Islet of Langerhans (tissue), 1 donor: Measurements from ENCODE around the gene PLEK.
"Not testable (repeated sequence)": the region's sequence is repeated elsewhere in the genome, so short reads cannot be mapped to it uniquely, and the experiment has no call there.

Experiments used
- FAIRE-seq: peaks from one replicate; lab custom pipeline; 2011; peaks lifted over from hg19 to GRCh38; lab: Jason Lieb, UNC

Gene PLEK

GRCh38 chr2:68365087-68365486 is at the start of gene PLEK:
TSS of gene PLEK (plus strand) at chr2:68365282. CDS start at chr2:68365352, 70 bp downstream.
- FAIRE-seq, result no peak

- no peak for FAIRE-seq
Observed at GRCh38 chr2:68316111-68316510, 49.0 kb upstream of the PLEK start.

GRCh38 chr2:68317971-68318913 is 46.8 kb upstream of the PLEK start:
- no peak for FAIRE-seq

DNA sequence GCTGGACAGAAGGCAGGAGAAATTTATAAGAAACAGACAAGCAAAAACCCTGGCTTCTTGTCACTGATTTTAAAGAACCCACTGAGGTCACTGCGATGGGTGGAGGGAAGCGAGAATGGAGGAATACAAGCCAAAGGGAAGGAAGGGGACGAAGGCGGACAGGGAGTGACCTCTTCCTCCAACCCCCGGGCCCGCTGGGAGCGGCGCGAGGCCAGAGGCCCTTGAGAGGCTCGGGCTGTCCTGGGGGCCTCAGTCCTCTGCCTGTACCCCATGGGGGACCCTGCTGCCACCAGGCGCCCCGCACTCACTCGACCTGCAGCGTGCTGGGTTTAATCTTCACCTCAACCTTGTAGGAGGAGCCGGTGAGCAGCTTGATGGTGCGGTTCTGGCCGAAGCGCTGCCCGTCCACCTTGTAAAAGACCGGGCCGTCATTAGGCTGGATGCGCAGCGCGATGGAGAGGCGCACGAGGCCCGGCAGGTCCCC is 46.1 kb upstream of the PLEK start:
- FAIRE-seq, result no peak

DNA sequence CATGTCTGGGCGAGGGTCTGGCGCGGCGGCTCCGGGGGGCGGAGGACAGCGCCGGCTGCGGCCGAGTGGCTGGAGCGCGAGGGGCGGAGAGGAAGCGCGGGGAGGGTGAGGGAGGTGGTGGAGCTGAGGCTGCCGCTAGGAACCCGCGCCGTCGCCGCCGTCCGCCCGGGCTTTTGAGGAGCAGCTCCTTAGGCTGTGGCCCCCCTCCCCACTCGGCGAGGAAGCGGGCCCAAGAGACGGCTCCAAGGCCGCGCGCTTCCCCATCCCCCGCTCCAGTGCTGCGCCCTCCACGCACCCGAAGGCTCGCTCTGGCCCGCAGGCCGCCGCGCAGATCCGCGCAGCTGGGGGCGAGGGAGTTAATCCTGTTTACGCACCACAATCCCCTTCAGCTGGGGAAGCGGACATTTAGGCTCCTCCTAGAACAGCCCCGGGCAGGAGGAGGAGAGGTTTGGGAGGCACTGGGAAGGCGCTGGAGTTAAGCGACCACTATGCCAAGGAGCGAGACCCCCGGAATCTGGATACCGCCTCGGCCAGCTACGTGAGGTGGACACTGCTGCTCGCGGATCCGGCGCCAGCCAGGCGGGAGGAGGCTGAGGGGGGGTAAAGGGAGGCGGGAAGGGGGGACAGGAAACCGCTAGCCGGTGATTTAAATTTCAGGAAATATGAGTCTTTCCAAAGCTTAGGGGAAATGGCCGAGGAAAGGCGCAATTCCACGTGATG is 45.5 kb upstream of the PLEK start, which contains the start of gene CNRIP1:
Gene CNRIP1 (minus strand): TSS at position 552 of the 720 bp plus-strand sequence. CDS start 549 bp downstream, at position 3.
- FAIRE-seq, result no peak

DNA sequence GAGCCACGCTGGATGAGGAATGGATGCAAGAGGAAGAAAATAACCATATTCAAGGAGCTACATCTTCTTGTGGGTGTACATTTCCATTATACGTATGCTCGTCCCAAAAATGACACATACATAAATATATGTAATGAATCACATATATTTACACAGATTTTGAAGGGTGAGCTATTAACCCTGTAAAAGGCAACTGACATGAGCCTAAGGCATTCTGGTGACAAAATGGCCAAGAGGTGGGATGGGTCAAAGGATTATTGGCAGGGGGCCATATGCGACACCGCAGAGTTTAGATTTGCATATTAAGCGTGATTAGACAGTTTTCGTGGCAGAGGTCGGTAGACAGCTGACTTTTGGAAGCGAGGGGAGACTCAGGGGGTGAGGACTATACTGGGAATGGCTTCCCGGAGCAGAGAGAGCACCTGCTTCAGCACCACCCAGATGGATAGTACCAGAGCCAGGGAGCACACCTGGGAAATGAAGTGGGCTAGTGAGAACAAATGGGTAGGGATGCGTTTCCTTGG is 44.9 kb upstream of the PLEK start:
- no peak for FAIRE-seq

- FAIRE-seq, result no peak
Observed at GRCh38 chr2:68325056-68325455, 40.0 kb upstream of the PLEK start.

GRCh38 chr2:68328901-68329300 is 36.2 kb upstream of the PLEK start:
- no peak for FAIRE-seq

- no peak for FAIRE-seq
Observed at GRCh38 chr2:68330691-68331090, 34.4 kb upstream of the PLEK start.

- no peak for FAIRE-seq
Observed at GRCh38 chr2:68333009-68333408, 32.1 kb upstream of the PLEK start.

DNA sequence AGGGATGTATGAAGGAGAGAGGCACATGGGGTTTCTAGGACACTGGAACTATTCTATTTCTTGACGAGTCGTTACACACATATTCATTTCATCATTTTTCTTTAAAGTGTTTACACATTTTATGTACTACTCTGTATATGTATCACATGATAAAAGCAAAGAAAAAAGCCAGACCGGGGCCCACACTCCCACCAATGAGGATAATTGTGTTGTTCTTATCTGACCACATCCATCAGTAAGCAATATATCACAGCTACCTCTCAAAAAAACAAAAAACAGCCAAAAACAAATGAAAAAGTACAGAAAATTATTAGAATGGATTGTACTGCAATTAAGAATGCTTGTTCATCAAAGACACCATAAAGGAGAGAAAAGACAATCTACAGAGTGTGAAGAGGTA is 31.2 kb upstream of the PLEK start:
- no peak for FAIRE-seq

DNA sequence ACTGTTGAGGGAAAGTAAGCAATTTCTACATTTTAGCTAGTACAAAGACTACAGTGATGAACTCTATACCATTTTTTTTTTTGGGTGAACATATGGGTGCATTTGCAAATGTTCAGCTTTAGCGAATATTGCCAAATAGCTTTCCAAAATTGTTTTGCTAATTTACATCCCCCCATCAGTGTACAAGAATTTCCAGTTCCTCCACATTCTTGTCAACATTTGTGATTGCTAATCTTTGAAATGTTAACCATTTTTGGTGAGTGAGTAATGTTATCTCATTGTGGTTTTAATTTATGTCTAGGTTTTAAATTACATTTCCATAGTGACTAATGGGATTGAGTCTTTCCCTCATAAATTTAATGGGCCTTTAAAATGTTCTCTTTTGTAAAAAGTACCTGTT is 28.9 kb upstream of the PLEK start:
- FAIRE-seq, result no peak

DNA sequence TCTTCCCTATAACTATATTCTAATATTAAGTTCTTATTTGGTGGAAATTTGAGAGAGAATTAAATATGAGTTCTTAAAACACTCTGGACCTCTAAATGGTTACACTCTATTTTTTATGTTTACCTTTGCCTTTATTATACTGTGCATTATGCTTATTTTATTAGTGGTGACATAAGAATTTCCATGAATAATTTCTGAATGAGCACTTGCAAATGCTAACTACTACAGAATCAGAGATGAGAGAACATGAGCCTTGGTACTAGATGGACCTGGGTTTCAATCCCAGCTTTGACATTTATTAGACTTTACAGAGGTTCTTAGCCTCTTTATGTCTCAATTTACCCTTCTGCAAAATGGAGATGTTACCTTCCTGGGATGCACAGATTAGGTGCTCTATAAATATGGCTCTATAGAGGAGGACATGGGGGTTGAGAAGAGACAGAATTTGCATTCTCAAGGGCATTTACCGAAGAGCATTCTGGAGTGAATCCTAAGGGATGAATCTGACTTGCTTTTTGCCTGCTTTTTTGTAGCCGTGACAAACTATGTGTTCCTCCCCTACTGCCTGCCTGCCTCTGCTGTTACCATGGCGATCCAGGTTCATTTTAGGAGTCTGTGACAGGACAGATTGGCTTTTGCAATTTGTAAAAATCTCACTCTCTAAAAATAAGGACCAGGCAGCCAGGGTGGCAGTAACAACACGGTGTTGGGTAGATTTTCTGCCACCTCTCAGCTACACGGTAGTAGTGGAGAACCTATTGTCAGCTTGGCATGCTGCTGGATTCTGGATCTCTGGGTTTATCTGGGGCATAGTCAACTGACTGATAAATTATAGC is 24.6 kb upstream of the PLEK start:
- FAIRE-seq, result no peak

DNA sequence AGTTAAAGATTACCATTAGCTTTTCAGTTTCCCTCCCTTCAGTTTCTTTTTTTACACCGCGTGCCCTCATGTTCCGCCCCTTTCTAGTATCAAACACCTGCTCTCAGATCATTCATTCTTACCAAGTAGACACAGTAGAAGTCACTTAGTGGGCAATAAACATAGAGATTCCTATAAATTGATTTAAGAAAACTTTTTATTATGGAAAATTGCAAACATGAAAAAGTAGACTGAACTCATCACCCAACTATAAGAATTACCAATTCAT is 24.1 kb upstream of the PLEK start:
- no peak for FAIRE-seq

- FAIRE-seq, result no peak
Observed at GRCh38 chr2:68341583-68341982, 23.5 kb upstream of the PLEK start.

- FAIRE-seq, result no peak
Observed at GRCh38 chr2:68342470-68342869, 22.6 kb upstream of the PLEK start.

DNA sequence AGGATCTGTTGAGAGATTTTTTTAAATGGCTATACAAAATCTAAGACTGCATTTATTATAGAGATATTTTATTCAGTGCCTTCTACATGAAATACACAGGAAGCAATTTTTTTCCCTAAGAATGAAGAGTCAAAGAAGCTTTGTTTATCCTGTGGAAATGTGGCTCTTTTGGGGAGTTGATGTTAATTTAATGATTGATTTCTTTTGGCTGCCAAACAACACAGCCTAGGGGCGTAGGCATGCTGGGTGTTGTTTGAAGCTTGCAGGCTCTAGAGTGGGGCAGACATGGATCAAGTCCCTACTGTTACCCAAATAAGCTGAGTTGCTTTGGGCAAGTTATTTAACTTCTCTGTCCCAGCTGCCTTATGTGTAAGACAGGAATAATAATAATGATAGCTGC is 21.1 kb upstream of the PLEK start:
- FAIRE-seq, result no peak

DNA sequence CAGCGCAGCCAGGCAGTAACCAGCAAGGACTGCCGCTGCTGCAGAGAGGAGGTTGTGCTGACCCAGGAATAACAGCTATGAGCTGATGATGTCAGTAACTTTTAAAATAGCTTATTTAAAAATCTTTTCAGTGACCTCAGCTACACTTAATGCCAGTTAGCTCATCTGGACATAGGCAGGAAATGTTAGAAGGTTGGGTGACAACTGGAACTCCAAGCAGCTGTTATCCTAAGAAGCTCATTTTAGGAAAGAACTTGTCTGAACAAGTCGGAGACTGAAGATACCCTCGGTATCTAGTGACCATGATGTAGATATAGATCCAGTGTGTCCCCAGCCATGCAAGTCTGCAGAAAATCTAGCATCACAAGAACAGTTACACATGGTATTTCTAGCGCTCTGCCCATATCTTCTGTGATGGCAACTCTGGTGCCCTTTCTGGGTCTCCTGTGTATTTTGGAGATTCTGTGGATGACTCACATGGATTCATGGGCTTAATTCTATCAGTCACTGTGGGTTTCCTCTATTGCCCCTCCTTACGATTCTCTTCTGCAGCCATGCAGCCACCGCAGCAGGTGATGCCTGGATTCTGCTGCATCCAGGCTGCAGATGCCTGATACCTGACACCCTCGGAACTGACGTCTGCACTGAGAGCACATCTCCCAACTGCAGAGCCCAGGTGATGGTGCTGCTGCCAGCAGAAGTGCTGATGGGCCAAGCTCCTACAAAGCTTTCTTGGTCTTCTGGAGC is 19.8 kb upstream of the PLEK start:
- FAIRE-seq, result no peak

DNA sequence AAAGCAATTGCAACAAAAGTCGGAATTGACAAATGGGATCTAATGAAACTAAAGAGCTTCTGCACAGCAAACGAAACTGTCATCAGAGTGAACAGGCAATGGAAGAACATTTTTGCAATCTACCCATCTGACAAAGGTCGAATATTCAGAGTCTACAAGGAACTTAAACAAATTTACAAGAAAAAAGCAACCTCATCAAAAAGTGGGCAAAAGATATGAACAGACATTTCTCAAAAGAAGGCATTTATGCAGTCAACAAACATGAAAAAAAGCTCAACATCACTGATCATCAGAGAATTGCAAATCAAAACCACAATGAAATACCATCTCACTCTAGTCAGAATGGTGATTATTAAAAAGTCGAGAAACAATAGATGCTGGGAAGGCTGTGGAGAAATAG is 16.0 kb upstream of the PLEK start:
- not testable (repeated sequence) for FAIRE-seq

DNA sequence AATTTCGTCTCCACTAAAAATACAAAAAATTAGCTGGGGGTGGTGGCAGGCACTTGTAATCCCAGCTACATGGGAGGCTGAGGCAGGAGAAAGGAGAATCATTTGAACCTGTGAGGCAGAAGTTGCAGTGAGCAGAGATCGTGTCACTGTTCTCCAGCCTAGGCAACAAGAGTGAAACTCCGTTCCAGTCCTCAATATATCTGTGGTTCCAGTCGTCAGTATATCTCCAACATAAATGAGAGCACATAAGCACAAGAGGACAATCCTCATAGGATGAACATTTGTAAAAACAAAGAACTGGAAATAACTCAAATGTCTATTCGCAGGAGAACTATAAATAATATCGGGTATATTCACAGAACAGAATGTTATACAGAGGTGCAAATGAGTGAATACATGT is 13.1 kb upstream of the PLEK start:
- no peak for FAIRE-seq

DNA sequence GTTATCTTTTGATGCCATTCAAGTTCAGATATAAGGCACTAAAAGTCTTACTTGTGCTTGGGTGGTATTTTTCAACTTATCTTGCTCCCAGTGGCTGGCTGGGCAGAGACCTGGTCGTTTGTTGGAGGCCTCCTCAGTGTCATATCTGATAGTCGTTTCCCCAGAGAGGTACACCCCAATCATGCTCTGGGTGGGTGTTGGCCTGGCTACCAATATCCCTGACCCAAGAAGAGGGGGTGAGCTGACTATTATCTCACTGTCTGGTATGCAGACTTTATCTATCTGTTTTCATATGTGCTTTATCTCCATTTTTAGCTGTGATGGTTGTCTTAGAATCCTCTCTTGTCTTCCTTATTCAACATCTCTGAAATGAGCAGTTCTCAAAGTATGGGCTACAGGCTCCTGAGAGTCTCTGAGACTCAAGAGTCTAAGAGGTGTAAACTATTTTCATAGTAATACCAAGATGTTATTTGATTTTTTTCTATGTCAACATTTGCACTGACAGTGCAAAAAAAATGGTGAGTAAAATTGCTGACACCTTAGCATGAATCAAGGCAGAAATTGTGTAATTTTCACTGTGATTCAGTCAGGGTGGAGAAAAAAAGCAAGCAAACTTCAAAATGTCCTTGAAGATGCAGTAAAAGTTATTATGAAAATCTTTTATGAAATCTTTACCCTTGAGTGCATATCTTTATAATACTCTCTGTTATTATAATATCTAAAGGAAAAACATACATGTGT is 12.3 kb upstream of the PLEK start:
- FAIRE-seq, result no peak
